GM19324 (cell line): Measurements from ENCODE around the gene FDXR.

Experiments used
- ATAC-seq: cut with Tn5 transposase; IDR thresholded peaks from one replicate; pipeline ENCODE4 v1.9.1; 2021; ENCODE audit warnings: mild to moderate bottlenecking, moderate library complexity; ENCODE audit not compliant: unreplicated experiment, low FRiP score

The FDXR gene

DNA sequence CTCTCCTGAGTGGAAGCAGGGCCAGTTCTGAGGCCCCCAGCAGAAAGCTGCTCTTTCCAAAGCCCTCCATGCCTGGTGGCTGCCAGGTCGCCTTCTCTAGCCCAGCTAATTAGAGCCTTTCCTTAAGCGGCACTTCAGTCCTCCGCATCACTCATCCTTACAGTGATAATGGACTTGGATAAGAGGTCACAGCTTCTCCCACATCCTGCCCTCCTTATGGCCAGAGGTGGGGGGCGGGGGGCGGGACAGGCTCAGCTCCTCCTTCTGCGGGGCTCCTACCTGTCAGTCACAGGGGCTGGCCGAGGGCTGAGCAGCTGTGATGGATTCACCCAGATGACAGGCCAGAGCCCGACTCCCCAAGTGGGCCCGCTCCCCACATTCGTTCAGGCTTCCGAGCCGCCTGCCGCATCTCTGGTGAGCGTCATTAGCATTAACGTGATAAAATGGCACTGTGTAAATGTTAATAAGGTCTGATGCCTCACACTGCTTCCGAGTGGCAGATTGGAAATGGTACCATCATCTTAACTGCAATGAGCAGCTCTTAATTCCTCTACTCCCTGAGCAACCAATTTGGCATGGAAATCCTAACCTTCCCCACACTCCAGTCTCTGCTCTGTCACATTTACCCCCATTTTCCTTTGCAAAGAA, 54.4 kb downstream of the FDXR start:
- ATAC-seq: no peak

DNA sequence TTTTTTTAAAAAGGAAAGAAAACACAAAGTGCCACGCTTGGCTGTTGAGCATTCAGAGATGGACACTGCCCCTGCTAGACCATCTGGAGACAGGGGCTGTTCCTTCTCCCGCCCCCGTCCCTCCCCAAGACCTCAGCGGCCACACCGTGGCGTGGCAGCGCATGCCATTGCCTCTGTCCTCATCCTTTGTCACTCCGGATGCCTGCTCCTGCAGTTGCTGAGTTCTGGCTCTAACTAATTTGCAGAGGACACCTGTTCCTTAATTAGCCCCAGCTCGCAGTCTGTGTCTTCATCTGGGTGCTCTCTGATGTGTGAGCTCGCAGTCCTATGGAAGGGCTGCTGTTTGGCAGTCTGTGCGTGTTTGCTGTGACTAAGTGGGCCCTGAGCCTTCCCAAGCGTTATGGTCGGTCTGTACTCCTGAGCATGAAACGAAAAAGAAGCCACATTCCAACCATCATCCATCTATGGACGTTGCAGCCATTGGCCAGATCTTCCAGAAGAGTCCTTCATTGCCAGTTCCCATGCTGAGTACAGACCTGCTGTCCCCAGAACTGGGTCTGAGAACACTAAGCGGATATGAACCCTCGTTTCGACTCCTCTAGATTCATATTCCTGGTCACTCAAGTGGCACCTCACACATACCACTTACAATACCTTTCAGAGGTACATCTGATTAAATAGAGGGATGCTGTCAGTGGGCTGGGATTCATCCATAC, 55.7 kb downstream of the FDXR start:
- no peak for ATAC-seq

GRCh38 chr17:74815550-74816370, 57.0 kb downstream of the FDXR start:
- ATAC-seq: no peak

DNA sequence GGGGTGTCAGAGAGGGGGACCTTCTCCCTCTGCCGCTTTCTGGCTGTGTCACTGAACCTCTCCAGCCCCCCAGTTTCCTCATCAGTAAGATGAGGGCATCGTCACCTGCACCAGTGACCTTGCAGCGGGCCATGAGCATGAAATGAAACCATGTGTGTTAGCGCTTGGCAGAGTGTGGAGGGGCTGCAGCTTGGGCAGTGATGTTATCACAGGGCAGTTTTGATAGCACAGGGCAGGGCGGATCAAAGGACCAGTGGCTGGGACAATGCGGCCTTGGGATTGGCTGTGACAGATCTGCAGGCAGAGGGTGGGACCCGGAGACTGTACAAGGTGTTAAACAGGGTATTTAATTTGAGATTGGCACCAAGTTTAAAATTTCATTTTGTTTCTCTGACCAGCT, 57.7 kb downstream of the FDXR start:
- ATAC-seq: no peak

GRCh38 chr17:74814453-74814852, 58.3 kb downstream of the FDXR start:
- ATAC-seq: no peak
